SK-N-SH treated with all-trans-retinoic acid at 6 μM for 48 hours (cell line): ENCODE measurements around the gene C11orf86.

Source experiments
- ATAC-seq: fragments of 200-7000 bp; cut with Tn5 transposase; 3 replicates; pipeline ENCODE4 v1.9.1; 2020; ENCODE audit warnings: mild to moderate bottlenecking, moderate library complexity
- ARNTL ChIP-seq: fragments of 450-650 bp; formaldehyde crosslinking; IDR thresholded peaks from 2 replicates; pipeline ENCODE4 v1.5.0; 2020; ENCODE audit warnings: low read depth, mild to moderate bottlenecking, moderate library complexity, borderline replicate concordance
- BACH2 ChIP-seq: fragments of 250-450 bp; sonication (Bioruptor Pico); IDR thresholded peaks from 2 replicates; pipeline ENCODE4 v1.9.0; 2021; ENCODE audit warnings: mild to moderate bottlenecking, borderline replicate concordance
- CSDC2 ChIP-seq: fragments of 250-450 bp; sonication (Bioruptor Pico); IDR thresholded peaks from 2 replicates; pipeline ENCODE4 v1.5.0; 2020; ENCODE audit warnings: mild to moderate bottlenecking, moderate library complexity
- ISL1 ChIP-seq: fragments of 250-450 bp; sonication (Bioruptor Pico); IDR thresholded peaks from 2 replicates; pipeline ENCODE4 v2.1.2; 2022; ENCODE audit warnings: mild to moderate bottlenecking, moderate library complexity
- OSR1 ChIP-seq: fragments of 250-450 bp; sonication (Bioruptor Pico); IDR thresholded peaks from 2 replicates; pipeline ENCODE4 v1.8.0; 2022; ENCODE audit warnings: moderate library complexity, mild to moderate bottlenecking, inconsistent platforms
- PPARA ChIP-seq: fragments of 250-450 bp; sonication (Bioruptor Pico); IDR thresholded peaks from 2 replicates; pipeline ENCODE4 v1.5.0; 2020; ENCODE audit warnings: mild to moderate bottlenecking, borderline replicate concordance
- RARB ChIP-seq: fragments of 250-450 bp; sonication (Bioruptor Pico); IDR thresholded peaks from 2 replicates; pipeline ENCODE4 v1.8.0; 2021; ENCODE audit warnings: mild to moderate bottlenecking, moderate library complexity
- SNAI2 ChIP-seq: fragments of 250-450 bp; sonication (Bioruptor Pico); IDR thresholded peaks from 2 replicates; pipeline ENCODE4 v1.5.0; 2020; ENCODE audit warnings: mild to moderate bottlenecking, moderate library complexity
- TCF4 ChIP-seq: fragments of 250-450 bp; sonication (Bioruptor Pico); IDR thresholded peaks from 2 replicates; pipeline ENCODE4 v1.8.0; 2021; ENCODE audit warnings: mild to moderate bottlenecking, moderate library complexity, borderline replicate concordance
- TOX ChIP-seq: fragments of 250-450 bp; sonication (Bioruptor Pico); IDR thresholded peaks from 2 replicates; pipeline ENCODE4 v1.8.0; 2021; ENCODE audit warnings: mild to moderate bottlenecking, moderate library complexity, borderline replicate concordance
- ZFP3 ChIP-seq: fragments of 250-450 bp; sonication (Bioruptor Pico); IDR thresholded peaks from 2 replicates; pipeline ENCODE4 v1.5.0; 2020; ENCODE audit warnings: mild to moderate bottlenecking, moderate library complexity
- ZFP30 ChIP-seq: fragments of 450-650 bp; formaldehyde crosslinking; IDR thresholded peaks from 2 replicates; pipeline ENCODE4 v1.5.0; 2022; ENCODE audit warnings: mild to moderate bottlenecking, moderate library complexity
- ZNF565 ChIP-seq: fragments of 450-650 bp; formaldehyde crosslinking; conservative IDR thresholded peaks from 2 replicates; pipeline ENCODE4 v1.5.0; 2020; ENCODE audit warnings: low read depth, mild to moderate bottlenecking, moderate library complexity
- ZNF8 ChIP-seq: fragments of 450-650 bp; formaldehyde crosslinking; IDR thresholded peaks from 2 replicates; pipeline ENCODE4 v1.5.0; 2020; ENCODE audit warnings: mild to moderate bottlenecking, moderate library complexity
- TF ChIP-seq, protein P1 (sequence below): fragments of 250-450 bp; sonication (Bioruptor Pico); IDR thresholded peaks from 2 replicates; pipeline ENCODE4 v1.5.0; 2020; ENCODE audit warnings: mild to moderate bottlenecking, moderate library complexity
- TF ChIP-seq, protein P2 (sequence below): fragments of 250-450 bp; sonication (Bioruptor Pico); IDR thresholded peaks from 2 replicates; pipeline ENCODE4 v1.5.1; 2021; ENCODE audit warnings: mild to moderate bottlenecking, moderate library complexity
- TF ChIP-seq, protein P3 (sequence below): fragments of 250-450 bp; sonication (Bioruptor Pico); IDR thresholded peaks from 2 replicates; pipeline ENCODE4 v1.8.0; 2021; ENCODE audit warnings: low read depth, mild to moderate bottlenecking, moderate library complexity, borderline replicate concordance

The C11orf86 gene

DNA sequence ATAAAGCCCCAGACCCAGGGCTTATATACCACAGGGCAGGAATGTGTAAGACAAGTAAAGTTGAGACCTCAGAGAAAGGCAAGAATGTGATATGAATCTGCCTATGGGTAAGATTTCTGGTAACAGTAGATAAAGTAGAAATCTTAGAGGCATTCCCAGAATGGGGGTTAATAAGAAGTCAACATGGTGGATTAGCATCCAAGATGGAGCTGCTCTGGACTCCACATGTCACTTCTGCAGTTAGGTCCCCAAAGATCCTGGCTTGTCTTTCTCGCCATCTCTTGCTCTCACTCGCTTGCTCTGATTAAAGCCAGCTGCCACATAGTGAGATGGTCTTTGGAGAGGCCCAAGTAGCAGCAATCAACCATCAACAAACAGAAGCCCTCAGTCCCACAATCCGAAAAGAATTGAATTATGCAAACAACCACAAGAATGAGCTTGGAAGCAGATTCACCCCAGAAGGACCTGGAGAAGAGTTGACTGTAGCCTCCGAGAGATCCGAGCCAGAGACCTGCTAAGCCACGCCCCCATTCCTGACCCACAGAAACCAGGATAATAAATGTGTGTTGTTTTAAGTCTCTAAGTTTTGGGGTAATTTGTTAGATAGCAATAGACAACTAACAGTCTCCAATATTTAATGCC is 5.4 kb upstream of the C11orf86 start:
- 0 out of 2 replicates have a peak, but pooled peaks have one; percentile 10 for TF ChIP-seq ISL1 (CRISPR knock-in tag)
- TF ChIP-seq CSDC2 (CRISPR knock-in tag), result peak; percentile 75; the same call in 1 of the 2 replicates
- no peak for TF ChIP-seq ARNTL
- TF ChIP-seq PPARA (CRISPR knock-in tag), result no peak
- no peak for ATAC-seq

DNA sequence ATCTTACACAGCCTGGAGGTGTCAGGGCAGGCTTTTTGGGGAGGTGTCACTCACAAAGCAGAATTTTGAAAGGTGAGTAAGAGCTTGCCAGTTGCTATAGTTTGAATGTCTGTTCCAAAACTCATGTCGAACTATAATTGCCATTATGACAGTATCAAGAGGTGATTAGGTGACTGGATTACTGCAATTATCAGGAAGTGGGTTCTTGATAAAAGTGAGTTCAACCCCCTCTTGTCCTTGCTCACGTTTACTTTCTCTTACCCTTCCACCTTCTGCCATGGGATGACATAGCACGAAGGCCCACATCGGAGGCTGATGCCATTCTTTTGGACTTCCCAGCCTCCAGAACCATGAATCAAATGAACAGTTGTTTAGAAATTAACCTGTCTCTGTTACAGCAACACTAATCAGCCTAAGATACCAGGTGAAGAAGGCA is 4.7 kb upstream of the C11orf86 start:
- no peak for ATAC-seq
- TF ChIP-seq RARB (CRISPR knock-in tag) (no peak), ARNTL (no peak), BACH2 (CRISPR knock-in tag) (no peak), ZFP3 (CRISPR knock-in tag) (no peak), ZNF8 (CRISPR knock-in tag) (no peak), SNAI2 (CRISPR knock-in tag) (no peak), OSR1 (no peak), ZFP30 (CRISPR knock-in tag) (no peak), CSDC2 (CRISPR knock-in tag) (no peak), PPARA (CRISPR knock-in tag) (no peak)
- TF ChIP-seq, protein P1, sequence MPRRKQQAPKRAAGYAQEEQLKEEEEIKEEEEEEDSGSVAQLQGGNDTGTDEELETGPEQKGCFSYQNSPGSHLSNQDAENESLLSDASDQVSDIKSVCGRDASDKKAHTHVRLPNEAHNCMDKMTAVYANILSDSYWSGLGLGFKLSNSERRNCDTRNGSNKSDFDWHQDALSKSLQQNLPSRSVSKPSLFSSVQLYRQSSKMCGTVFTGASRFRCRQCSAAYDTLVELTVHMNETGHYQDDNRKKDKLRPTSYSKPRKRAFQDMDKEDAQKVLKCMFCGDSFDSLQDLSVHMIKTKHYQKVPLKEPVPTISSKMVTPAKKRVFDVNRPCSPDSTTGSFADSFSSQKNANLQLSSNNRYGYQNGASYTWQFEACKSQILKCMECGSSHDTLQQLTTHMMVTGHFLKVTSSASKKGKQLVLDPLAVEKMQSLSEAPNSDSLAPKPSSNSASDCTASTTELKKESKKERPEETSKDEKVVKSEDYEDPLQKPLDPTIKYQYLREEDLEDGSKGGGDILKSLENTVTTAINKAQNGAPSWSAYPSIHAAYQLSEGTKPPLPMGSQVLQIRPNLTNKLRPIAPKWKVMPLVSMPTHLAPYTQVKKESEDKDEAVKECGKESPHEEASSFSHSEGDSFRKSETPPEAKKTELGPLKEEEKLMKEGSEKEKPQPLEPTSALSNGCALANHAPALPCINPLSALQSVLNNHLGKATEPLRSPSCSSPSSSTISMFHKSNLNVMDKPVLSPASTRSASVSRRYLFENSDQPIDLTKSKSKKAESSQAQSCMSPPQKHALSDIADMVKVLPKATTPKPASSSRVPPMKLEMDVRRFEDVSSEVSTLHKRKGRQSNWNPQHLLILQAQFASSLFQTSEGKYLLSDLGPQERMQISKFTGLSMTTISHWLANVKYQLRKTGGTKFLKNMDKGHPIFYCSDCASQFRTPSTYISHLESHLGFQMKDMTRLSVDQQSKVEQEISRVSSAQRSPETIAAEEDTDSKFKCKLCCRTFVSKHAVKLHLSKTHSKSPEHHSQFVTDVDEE (CRISPR knock-in tag), result no peak
- TF ChIP-seq, protein P2, sequence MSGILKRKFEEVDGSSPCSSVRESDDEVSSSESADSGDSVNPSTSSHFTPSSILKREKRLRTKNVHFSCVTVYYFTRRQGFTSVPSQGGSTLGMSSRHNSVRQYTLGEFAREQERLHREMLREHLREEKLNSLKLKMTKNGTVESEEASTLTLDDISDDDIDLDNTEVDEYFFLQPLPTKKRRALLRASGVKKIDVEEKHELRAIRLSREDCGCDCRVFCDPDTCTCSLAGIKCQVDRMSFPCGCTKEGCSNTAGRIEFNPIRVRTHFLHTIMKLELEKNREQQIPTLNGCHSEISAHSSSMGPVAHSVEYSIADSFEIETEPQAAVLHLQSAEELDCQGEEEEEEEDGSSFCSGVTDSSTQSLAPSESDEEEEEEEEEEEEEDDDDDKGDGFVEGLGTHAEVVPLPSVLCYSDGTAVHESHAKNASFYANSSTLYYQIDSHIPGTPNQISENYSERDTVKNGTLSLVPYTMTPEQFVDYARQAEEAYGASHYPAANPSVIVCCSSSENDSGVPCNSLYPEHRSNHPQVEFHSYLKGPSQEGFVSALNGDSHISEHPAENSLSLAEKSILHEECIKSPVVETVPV, result no peak

DNA sequence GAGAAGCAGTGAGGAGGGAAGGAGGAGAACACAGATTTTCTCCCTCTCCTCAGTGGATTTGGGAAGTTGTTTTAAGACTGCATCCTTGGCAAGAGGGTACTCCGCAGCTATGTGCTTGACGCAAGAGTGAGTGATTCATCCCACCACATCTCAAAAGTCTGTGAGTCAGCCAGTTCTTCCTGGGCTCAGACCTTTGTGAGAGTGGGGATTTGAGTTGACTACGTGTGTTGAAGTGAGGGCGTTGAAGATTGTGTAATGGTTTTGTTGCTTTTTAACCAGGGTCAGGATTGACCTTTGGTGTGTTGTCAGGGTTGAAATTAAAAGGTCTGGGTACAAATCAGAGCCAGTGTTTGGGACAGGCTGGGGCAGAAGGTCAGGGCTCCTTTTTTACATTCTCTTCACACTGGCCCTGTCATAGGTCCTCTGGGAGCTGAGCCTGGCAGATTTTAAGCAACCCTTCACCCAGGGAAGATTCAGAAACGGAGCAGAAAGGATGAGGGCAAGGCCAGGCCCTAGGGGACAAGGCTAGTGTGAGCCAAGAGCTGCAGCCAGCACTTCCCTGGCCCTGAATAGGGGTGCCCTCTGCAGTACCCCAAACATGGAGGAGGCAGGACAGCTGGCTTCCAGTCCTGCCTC is 4.2 kb upstream of the C11orf86 start:
- TF ChIP-seq TCF4 (CRISPR knock-in tag) (no peak), TOX (peak; percentile 10; the same call in 1 of the 2 replicates), ZNF565 (no peak), ZFP3 (CRISPR knock-in tag) (0 out of 2 replicates have a peak, but pooled peaks have one; percentile 33)
- TF ChIP-seq, protein P3, sequence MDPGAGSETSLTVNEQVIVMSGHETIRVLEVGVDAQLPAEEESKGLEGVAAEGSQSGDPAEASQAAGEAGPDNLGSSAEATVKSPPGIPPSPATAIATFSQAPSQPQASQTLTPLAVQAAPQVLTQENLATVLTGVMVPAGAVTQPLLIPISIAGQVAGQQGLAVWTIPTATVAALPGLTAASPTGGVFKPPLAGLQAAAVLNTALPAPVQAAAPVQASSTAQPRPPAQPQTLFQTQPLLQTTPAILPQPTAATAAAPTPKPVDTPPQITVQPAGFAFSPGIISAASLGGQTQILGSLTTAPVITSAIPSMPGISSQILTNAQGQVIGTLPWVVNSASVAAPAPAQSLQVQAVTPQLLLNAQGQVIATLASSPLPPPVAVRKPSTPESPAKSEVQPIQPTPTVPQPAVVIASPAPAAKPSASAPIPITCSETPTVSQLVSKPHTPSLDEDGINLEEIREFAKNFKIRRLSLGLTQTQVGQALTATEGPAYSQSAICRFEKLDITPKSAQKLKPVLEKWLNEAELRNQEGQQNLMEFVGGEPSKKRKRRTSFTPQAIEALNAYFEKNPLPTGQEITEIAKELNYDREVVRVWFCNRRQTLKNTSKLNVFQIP (CRISPR knock-in tag), result no peak
- TF ChIP-seq, protein P1 (CRISPR knock-in tag), result no peak
- TF ChIP-seq, protein P2, result no peak
- ATAC-seq, result peak; percentile 92
